Measurements from ENCODE around the gene FARP2. TPM values are rescaled to one million over a fixed set of nuclear protein-coding genes. Genes with fewer than 3 reads are reported as not detected.
"Not testable (repeated sequence)": the region's sequence is repeated elsewhere in the genome, so short reads cannot be mapped to it uniquely, and the experiment has no call there.

FARP2 gene
- total and polyA plus RNA-seq, 10 donors, result 9.1 to 72.8 (median 53.4) TPM

DNA sequence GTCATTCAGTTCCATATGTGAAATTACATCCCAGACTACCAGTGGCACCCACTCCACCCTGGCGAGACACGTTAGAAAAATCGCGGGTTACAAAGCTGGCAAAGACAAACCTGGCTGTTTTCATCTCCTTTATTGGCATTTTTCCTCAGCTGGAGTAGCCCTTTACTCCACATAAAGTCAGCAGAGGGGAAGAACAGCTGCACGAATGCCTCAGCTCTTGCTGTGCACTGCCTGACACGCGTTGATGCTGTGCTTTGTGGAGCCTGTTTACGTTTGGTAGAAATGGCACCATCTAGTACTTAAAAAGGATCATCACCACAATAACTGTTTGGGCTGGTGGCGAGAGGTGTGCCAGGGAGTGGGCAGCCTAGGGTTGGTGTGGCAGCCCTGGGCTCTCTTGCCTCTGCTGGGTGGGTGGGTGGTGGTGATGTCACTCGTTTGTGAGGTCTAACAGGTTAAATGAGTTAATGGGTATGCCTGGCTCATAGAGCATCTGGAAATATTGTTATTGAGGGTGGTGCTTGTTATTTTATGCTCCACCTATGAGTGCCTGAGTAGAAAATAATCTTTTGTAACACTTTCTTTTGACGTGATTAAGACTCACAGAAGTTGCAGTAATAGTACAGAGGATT, 16.4 kb downstream of the FARP2 start:
- Histone ChIP-seq H3K36me3 (peaks cover 0 to 38% (median 2%) of the 10 kb centered on the region in 6 donors), H3K27me3 (replicated peaks in 1 of 7) (no peaks in the 10 kb centered on the region), H3K9me3 (no peaks in the 10 kb centered on the region), H3K4me1 (peaks cover 3 to 52% (median 24%) of the 10 kb centered on the region in 6 donors), H3K4me3 (no peak overlapping the region), H3K27ac (no peak overlapping the region)
- TF ChIP-seq POLR2A (IDR thresholded peaks at IDR 0.05), result no peak
- no peak for TF ChIP-seq POLR2AphosphoS5 (IDR thresholded peaks at IDR 0.05)
- TF ChIP-seq, protein P1, sequence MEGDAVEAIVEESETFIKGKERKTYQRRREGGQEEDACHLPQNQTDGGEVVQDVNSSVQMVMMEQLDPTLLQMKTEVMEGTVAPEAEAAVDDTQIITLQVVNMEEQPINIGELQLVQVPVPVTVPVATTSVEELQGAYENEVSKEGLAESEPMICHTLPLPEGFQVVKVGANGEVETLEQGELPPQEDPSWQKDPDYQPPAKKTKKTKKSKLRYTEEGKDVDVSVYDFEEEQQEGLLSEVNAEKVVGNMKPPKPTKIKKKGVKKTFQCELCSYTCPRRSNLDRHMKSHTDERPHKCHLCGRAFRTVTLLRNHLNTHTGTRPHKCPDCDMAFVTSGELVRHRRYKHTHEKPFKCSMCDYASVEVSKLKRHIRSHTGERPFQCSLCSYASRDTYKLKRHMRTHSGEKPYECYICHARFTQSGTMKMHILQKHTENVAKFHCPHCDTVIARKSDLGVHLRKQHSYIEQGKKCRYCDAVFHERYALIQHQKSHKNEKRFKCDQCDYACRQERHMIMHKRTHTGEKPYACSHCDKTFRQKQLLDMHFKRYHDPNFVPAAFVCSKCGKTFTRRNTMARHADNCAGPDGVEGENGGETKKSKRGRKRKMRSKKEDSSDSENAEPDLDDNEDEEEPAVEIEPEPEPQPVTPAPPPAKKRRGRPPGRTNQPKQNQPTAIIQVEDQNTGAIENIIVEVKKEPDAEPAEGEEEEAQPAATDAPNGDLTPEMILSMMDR (IDR thresholded peaks at IDR 0.05 in 8 of 11, conservative IDR thresholded peaks at IDR 0.05 in 3 of 11), result no peak
- no peak for DNase-seq
- 73 to 91% (median 84%) methylated on average over 11 of the region's 11 CpGs for WGBS, 5 donors
- intact Hi-C loops (cut with DNase I; ENCODE audit: low total_unique reads), result no loop called here

DNA sequence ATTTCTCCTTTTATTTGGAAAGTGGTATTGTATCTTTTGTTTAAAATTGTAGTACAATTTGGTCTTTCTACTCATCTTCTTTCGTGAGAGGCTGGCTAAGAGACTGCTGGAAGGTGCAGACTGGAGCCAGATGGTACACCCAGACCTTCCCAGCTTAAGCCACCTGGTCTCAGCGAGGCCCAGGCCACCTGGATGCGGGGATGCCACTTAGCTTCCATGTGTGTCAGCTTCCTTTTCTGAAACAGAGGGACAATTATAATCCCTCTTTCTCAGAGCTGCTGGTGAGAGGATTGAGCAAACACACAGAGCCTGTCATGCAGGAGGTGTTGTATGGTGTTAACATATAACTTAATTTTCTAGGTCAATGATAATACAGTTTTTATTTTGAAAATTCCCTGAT, 17.4 kb downstream of the FARP2 start:
- H3K36me3 ChIP-seq, result peaks cover 0 to 38% (median 2%) of the 10 kb centered on the region in 6 donors
- no peaks in the 10 kb centered on the region for H3K9me3 ChIP-seq
- no peak for DNase-seq
- peaks cover 3 to 51% (median 24%) of the 10 kb centered on the region in 6 donors for H3K4me1 ChIP-seq
- H3K27ac ChIP-seq, result no peak overlapping the region
- H3K4me3 ChIP-seq, result no peak overlapping the region
- H3K27me3 ChIP-seq (replicated peaks in 1 of 7), result no peaks in the 10 kb centered on the region
- intact Hi-C loops (cut with DNase I; ENCODE audit: low total_unique reads), result no loop called here
- WGBS, 5 donors, result 80 to 89% (median 83%) methylated on average over 3 of the region's 3 CpGs
- TF ChIP-seq, protein P1 (IDR thresholded peaks at IDR 0.05 in 8 of 11, conservative IDR thresholded peaks at IDR 0.05 in 3 of 11), result no peak
- TF ChIP-seq POLR2A (IDR thresholded peaks at IDR 0.05) (no peak), POLR2AphosphoS5 (IDR thresholded peaks at IDR 0.05) (no peak)

DNA sequence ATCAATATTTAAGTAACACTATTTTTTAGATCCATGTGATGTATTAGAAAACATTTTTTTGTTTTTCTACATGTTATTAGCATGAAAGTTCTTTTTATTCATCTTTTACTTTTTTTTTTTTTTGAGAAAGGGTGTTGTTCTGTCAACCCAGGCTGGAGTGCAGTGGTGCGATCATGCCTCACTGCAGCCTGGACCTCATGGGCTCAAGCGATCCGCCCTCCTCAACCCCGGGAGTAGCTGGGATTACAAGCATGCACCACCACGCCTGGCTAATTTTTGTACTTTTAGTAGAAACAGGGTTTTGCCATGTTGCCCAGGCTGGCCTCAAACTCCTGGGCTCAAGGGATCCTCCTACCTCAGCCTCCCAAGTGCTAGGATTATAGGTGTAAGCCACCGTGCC, 17.8 kb downstream of the FARP2 start:
- H3K4me3 ChIP-seq; intact Hi-C loops (cut with DNase I; ENCODE audit: low total_unique reads); H3K27me3 ChIP-seq (replicated peaks in 1 of 7); DNase-seq; H3K9me3 ChIP-seq: not testable (repeated sequence)
- 75 to 88% (median 81%) methylated on average over 6 of the region's 6 CpGs for WGBS, 5 donors
- Histone ChIP-seq H3K4me1 (peaks cover 6 to 55% (median 26%) of the 10 kb centered on the region in 6 donors), H3K27ac (peak overlapping the region in 3 of 8 donors; percentile 26 to 68 (median 46)), H3K36me3 (peaks cover 0 to 38% (median 2%) of the 10 kb centered on the region in 6 donors)

DNA sequence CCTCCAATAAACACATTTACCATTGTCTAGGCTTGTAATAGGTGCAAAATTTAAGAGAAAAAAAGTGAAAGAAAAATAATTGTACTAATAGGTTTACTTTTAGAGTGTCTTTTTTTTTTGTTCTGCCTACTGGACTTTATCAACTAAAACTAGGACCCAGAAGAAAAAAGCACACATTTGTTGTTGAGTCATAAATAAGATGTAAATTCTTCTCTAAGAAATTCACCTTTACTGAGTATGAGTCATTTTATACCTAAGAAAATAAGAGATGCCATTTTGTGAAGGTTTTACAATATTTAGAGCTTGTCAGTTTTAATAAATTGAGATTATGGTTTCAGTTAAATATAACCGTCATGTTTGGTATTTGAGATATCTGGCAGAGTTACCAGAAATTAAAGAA, 19.2 kb downstream of the FARP2 start:
- Histone ChIP-seq H3K27ac (peak overlapping the region in 1 of 8 donors; percentile 68), H3K36me3 (peaks cover 0 to 38% (median 2%) of the 10 kb centered on the region in 6 donors), H3K9me3 (no peaks in the 10 kb centered on the region), H3K4me1 (peaks cover 7 to 56% (median 21%) of the 10 kb centered on the region in 6 donors), H3K4me3 (no peak overlapping the region), H3K27me3 (replicated peaks in 1 of 7) (no peaks in the 10 kb centered on the region)
- no peak for TF ChIP-seq POLR2A (IDR thresholded peaks at IDR 0.05)
- no peak for TF ChIP-seq POLR2AphosphoS5 (IDR thresholded peaks at IDR 0.05)
- TF ChIP-seq, protein P1 (IDR thresholded peaks at IDR 0.05 in 8 of 11, conservative IDR thresholded peaks at IDR 0.05 in 3 of 11), result no peak
- WGBS, 5 donors, result 79 to 89% (median 80%) methylated on average over 1 of the region's 1 CpG
- intact Hi-C loops (cut with DNase I; ENCODE audit: low total_unique reads), result no loop called here
- no peak for DNase-seq

All from spleen (tissue), 11 donors.